ENCODE results near the gene CCDC154.

CCDC154 gene

GRCh38 chr16:1438229-1439057 is 5.9 kb downstream of the CCDC154 start:
- no peak for DNase-seq (ENCODE audit: low read depth in 2 of 2, low spot score in 1 of 2)

GRCh38 chr16:1437606-1438005 is 6.8 kb downstream of the CCDC154 start:
- DNase-seq (ENCODE audit: low read depth in 2 of 2, low spot score in 1 of 2), result no peak

- no peak for DNase-seq (ENCODE audit: low read depth in 2 of 2, low spot score in 1 of 2)
Observed at GRCh38 chr16:1436731-1437355, 7.5 kb downstream of the CCDC154 start.

GRCh38 chr16:1435921-1436697 is 8.2 kb downstream of the CCDC154 start:
- DNase-seq (ENCODE audit: low read depth in 2 of 2, low spot score in 1 of 2), result no peak

- DNase-seq (ENCODE audit: low read depth in 2 of 2, low spot score in 1 of 2), result no peak
Observed at GRCh38 chr16:1434644-1435592, 9.4 kb downstream of the CCDC154 start.

GRCh38 chr16:1433756-1434155 is 10.6 kb downstream of the CCDC154 start:
- no peak for DNase-seq (ENCODE audit: low read depth in 2 of 2, low spot score in 1 of 2)

DNA sequence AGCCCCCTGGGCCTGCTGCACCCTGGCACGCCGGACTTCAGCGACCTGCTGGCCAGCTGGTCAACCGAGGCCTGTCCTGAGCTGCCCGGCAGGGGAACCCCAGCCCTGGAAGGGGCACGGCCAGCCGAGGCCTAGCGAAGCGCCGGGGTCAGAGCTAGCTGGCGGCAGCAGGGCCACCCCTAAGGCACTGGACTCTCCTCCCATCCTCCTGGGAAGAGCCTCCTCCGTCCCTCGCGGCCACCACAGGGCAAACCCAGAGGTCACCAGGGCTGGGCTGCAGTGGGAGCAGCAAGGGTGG is 11.1 kb downstream of the CCDC154 start:
- DNase-seq (ENCODE audit: low read depth in 2 of 2, low spot score in 1 of 2), result no peak

- no peak for DNase-seq (ENCODE audit: low read depth in 2 of 2, low spot score in 1 of 2)
Observed at GRCh38 chr16:1432388-1433262, 11.7 kb downstream of the CCDC154 start.

DNA sequence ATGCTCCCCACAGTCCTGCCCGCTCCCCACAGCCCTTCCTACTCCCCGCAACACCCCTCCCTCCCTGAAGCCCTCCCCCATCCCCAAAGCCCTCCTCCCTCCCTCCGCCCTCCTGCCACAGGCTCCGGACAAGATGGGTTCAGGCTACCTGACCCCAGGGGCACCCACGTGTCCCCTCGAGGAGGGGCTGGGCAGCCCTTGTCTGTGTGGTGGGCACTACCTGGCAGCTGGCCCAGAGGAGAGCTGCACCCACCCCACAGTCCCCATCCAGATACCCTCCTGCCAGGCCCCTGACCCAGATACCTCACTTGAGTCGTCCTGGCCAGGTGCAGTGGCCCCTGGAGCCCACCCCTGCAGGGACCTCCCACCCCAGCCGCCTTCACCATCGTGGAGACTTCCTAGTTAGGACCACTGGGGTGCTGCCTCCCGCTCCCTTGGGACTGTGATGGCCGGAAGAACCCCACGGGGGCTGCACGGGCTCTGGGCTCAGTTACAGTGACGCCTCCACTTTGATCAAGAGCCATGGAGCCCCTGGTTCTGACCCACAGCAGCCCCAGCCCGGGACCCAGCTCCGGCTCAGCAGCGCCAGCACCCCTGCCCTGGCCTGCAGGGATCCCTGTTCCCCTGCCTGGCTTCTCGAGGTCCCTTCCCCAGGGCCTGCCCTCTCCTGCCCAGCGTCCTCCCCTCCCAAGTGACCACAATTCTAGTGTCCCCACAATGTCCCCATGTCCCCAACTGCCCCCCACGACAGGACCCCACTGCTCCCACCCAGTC is 12.7 kb downstream of the CCDC154 start:
- no peak for DNase-seq (ENCODE audit: low read depth in 2 of 2, low spot score in 1 of 2)

DNA sequence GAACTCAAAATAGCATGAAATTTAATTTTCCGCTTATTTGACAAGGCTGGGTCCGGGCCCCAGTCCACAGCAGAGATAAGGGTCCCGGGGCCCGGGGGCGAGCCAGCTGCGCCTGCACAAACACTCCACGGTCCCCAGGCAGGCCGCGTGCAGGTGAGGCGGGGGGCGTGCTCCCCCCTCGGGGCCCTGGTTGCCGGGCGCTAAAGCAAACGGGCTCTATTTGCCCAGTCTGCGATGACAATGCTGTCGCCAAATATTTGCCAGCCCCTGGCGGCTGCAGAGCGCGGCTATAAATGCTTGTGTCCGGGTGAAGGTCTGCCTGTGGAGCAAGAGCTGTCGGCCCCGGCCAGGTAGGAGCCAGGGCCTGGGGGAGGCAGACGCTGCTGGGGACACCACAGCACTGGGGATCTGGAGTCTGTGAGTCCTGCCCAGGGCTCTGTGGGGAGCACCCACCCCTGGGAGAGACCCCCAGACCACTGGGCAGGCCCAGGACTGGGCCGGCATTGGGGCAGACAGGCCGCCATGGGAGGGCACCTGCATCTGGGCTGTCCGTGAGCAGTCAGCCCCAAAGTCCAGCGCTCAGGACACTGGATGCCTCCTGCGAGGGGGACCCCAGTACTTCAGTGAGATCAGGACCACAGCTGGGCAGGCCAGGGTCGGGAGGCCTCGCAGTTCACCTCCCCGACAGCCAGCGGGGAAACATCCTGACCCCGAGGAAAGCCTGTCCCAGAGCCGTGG is 13.4 kb downstream of the CCDC154 start, which contains the start of gene PERCC1:
Gene PERCC1, plus strand, starts transcription at position 320 of the 738 bp plus-strand sequence. CDS start 1,516 bp downstream, outside the sequence.
- no peak for DNase-seq (ENCODE audit: low read depth in 2 of 2, low spot score in 1 of 2)

- DNase-seq (ENCODE audit: low read depth in 2 of 2, low spot score in 1 of 2), result no peak
Observed at GRCh38 chr16:1430214-1430758, 14.1 kb downstream of the CCDC154 start.

DNA sequence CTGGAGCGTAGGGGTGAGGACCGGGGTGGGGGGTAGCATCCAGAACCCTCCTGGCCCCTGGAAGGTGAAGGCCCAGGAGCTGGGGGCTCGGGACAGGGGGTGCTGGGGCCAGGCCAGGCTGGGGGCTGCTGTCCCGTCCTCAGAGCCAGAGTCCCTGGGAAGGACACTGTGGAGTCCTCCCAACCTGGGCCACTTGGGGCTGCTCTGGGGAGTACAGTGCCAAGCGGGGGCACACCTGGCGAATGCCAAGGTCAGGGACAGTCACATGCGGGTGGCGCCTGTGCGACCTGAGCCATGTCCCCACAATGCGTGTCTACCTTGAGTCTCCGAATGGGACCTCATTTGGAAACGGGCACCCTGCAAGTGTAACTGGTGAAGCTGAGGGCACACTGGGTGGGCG is 14.7 kb downstream of the CCDC154 start:
- DNase-seq (ENCODE audit: low read depth in 2 of 2, low spot score in 1 of 2), result no peak

DNA sequence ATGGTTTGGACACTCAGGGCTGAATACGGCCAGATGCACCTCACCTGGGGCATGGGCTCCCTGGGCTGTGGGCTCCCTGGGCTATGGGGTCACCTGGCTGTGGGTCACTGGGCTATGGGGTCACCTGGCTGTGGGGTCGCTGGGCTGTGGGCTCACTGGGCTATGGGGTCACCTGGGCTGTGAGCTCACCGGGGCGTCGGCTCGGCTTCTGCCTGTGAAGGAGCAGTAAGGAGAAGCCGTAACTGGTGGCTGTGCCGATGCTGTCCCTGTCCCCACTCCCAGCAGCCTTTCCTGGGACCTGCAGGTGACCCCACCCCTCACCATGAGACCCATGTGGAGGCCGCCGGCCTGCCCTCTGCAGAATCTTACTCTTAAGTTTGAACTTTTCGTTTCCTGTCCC is 15.3 kb downstream of the CCDC154 start:
- no peak for DNase-seq (ENCODE audit: low read depth in 2 of 2, low spot score in 1 of 2)

- DNase-seq (ENCODE audit: low read depth in 2 of 2, low spot score in 1 of 2), result no peak
Observed at GRCh38 chr16:1428511-1428910, 15.8 kb downstream of the CCDC154 start.

- DNase-seq (ENCODE audit: low read depth in 2 of 2, low spot score in 1 of 2), result no peak
Observed at GRCh38 chr16:1427473-1428461, 16.6 kb downstream of the CCDC154 start.

- no peak for DNase-seq (ENCODE audit: low read depth in 2 of 2, low spot score in 1 of 2)
Observed at GRCh38 chr16:1426734-1427471, 17.5 kb downstream of the CCDC154 start.
